K562 (cell line): ENCODE results near the gene GHSR. TPM values are rescaled to one million over a fixed set of nuclear protein-coding genes. Genes with fewer than 3 reads are reported as not detected.

ENCODE experiments used
- ATAC-seq: fragments of 200-7000 bp; cut with Tn5 transposase; 3 replicates; pipeline ENCODE4 v1.9.1; 2020; ENCODE audit warnings: moderate library complexity
- BruUV-seq: library from RNA; stranded (reverse); fragments of 400-500 nt; replicated peaks from 2 replicates; lab custom pipeline; 2021; lab: Mats Ljungman, UMichigan
- CTCF ChIA-PET: fragments of 300-600 bp; formaldehyde crosslinking; extraction: SDS; loops from one replicate; lab custom pipeline; 2021; ENCODE audit warnings: low intra/inter-chr PET ratio; lab: Yijun Ruan, JAX
- POLR2A ChIA-PET: fragments of 300-600, 350-650 bp; sonication (Branson Sonifier 250); formaldehyde crosslinking; extraction: SDS; loops from one replicate; lab custom pipeline; 2021; ENCODE audit warnings: antibody characterized with exemption, inconsistent platforms; lab: Yijun Ruan, JAX
- DNase-seq, 4 experiments: peaks; one replicate each; pipeline versions ENCODE4 v3.0.0 to v3.0.0-alpha.2; 2011 to 2018; ENCODE audit warnings: low spot score in 3 of 4, mixed read lengths in 3 of 4; ENCODE audit errors: extremely low read depth in 1 of 4
- FAIRE-seq: peaks from 2 replicates; lab custom pipeline; 2011; peaks lifted over from hg19 to GRCh38; lab: Jason Lieb, UNC
- H2AFZ ChIP-seq: 2 replicates; pipeline ENCODE4 v1.6.0; 2011; ENCODE audit warnings: low read depth, low read length, control low read depth, inconsistent platforms
- H3K27ac ChIP-seq: fragments of 200-600 bp; 3 replicates; pipeline ENCODE4 v1.8.0; 2011; ENCODE audit warnings: low read depth, mild to moderate bottlenecking, control low read depth, inconsistent platforms, low read length, moderate library complexity, mixed read lengths; ENCODE audit errors: extremely low read depth
- H3K27me3 ChIP-seq, 2 experiments: fragments of 300-600 bp in 1 of 2; 2 replicates in 1 of 2; 3 replicates in 1 of 2; pipeline versions ENCODE4 v1.6.0 to v1.8.0; 2011; ENCODE audit warnings: inconsistent platforms in 2 of 2, low read length in 2 of 2, mild to moderate bottlenecking in 1 of 2, mixed read lengths in 1 of 2, moderate library complexity in 1 of 2; ENCODE audit not compliant: control insufficient read depth in 2 of 2, insufficient read depth in 2 of 2
- H3K36me3 ChIP-seq: fragments of 300-600 bp; 3 replicates; pipeline ENCODE4 v1.8.0; 2011; ENCODE audit warnings: mild to moderate bottlenecking, low read length, inconsistent platforms; ENCODE audit not compliant: control insufficient read depth, insufficient read depth
- H3K4me1 ChIP-seq, 2 experiments: fragments of 200-600 bp in 1 of 2; replicated peaks in 1 of 2; 2 replicates in 1 of 2; 3 replicates in 1 of 2; pipeline versions ENCODE4 v1.5.1 to v1.8.0; 2011; ENCODE audit warnings: inconsistent platforms in 2 of 2, low read length in 2 of 2, mild to moderate bottlenecking in 1 of 2, mixed read lengths in 1 of 2, moderate library complexity in 1 of 2; ENCODE audit not compliant: control insufficient read depth in 2 of 2, insufficient read depth in 2 of 2
- H3K4me2 ChIP-seq: 2 replicates; pipeline ENCODE4 v1.6.1; 2011; ENCODE audit warnings: low read length, control low read depth, inconsistent platforms, mixed read lengths; ENCODE audit not compliant: insufficient read depth
- H3K4me3 ChIP-seq: fragments of 200-600 bp; sonication (generic), shearing (Covaris generic); 2 replicates; pipeline ENCODE4 v1.5.1; 2016; ENCODE audit warnings: control low read depth, inconsistent platforms
- H3K79me2 ChIP-seq: fragments of 200-600 bp; 3 replicates; pipeline ENCODE4 v1.8.0; 2011; ENCODE audit warnings: low read length, inconsistent platforms; ENCODE audit not compliant: control insufficient read depth, insufficient read depth
- H3K9ac ChIP-seq, 2 experiments: 2 replicates each; pipeline versions ENCODE4 v1.6.0 to v1.6.1; 2011; ENCODE audit warnings: low read depth in 2 of 2, low read length in 2 of 2, control low read depth in 1 of 2, inconsistent platforms in 1 of 2, mild to moderate bottlenecking in 1 of 2, mixed read lengths in 1 of 2; ENCODE audit not compliant: insufficient read depth in 1 of 2
- H3K9me1 ChIP-seq: one replicate; pipeline ENCODE4 v1.6.0; 2011; ENCODE audit warnings: inconsistent platforms, mild to moderate bottlenecking, low read length, moderate library complexity; ENCODE audit not compliant: control insufficient read depth, insufficient read depth
- H3K9me3 ChIP-seq: replicated peaks from 2 replicates; pipeline ENCODE4 v1.5.1; 2011; ENCODE audit warnings: low read depth, low read length, inconsistent platforms; ENCODE audit not compliant: control insufficient read depth, insufficient read depth
- H4K20me1 ChIP-seq: replicated peaks from 2 replicates; pipeline ENCODE4 v1.6.1; 2011; ENCODE audit warnings: low read length, inconsistent platforms, mixed read lengths; ENCODE audit not compliant: control insufficient read depth, insufficient read depth
- ASH1L ChIP-seq: fragments of 450-650 bp; IDR thresholded peaks from 2 replicates; pipeline ENCODE4 v1.6.1; 2018; ENCODE audit warnings: borderline replicate concordance, mild to moderate bottlenecking, low read depth; ENCODE audit not compliant: partially characterized antibody
- C11orf30 ChIP-seq: fragments of 450-650 bp; IDR thresholded peaks from 2 replicates; pipeline ENCODE4 v1.6.1; 2016; ENCODE audit warnings: low read depth, mild to moderate bottlenecking
- CGGBP1 ChIP-seq: fragments of 250-450 bp; sonication (Bioruptor Pico); IDR thresholded peaks from 2 replicates; pipeline ENCODE4 v1.9.0; 2021; ENCODE audit warnings: mild to moderate bottlenecking
- DDX20 ChIP-seq: fragments of 450-650 bp; IDR thresholded peaks from 2 replicates; pipeline ENCODE4 v1.6.1; 2016; ENCODE audit warnings: missing genetic modification characterization, low read depth, mild to moderate bottlenecking, missing compliant biosample characterization, moderate library complexity
- ELF4 ChIP-seq: fragments of 450-650 bp; formaldehyde crosslinking; IDR thresholded peaks from 2 replicates; pipeline ENCODE4 v1.4.0; 2022; ENCODE audit warnings: missing genetic modification characterization
- FOXA3 ChIP-seq, 2 experiments: fragments of 450-650 bp in 1 of 2; sonication (generic) in 1 of 2; formaldehyde crosslinking; IDR thresholded peaks in 1 of 2; conservative IDR thresholded peaks in 1 of 2; 2 replicates each; pipeline versions ENCODE4 v1.4.0 to v1.8.0; 2020 to 2022; ENCODE audit warnings: mild to moderate bottlenecking in 2 of 2, missing genetic modification reagents in 1 of 2
- HMGN3 ChIP-seq: IDR thresholded peaks from 2 replicates; pipeline ENCODE4 v1.6.1; 2011; ENCODE audit warnings: borderline replicate concordance, low read depth, mild to moderate bottlenecking, mixed read lengths, low read length; ENCODE audit not compliant: insufficient read length; ENCODE audit errors: extremely low read depth
- PRMT5 ChIP-seq: sonication (generic); formaldehyde crosslinking; IDR thresholded peaks from 2 replicates; pipeline ENCODE4 v1.5.0; 2020; ENCODE audit warnings: missing genetic modification reagents
- PTBP1 ChIP-seq: fragments of 200-400 bp; formaldehyde crosslinking; IDR thresholded peaks from 2 replicates; pipeline ENCODE4 v1.6.1; 2017; ENCODE audit warnings: low read depth, low read length
- PTTG1 ChIP-seq: fragments of 450-650 bp; IDR thresholded peaks from 2 replicates; pipeline ENCODE4 v1.6.1; 2016; ENCODE audit warnings: low read depth, mild to moderate bottlenecking, missing genetic modification characterization, missing compliant biosample characterization
- SETDB1 ChIP-seq: IDR thresholded peaks from one replicate; pipeline ENCODE4 v1.6.1; 2012; ENCODE audit warnings: low read length, control low read depth, inconsistent platforms
- TRIM24 ChIP-seq, 2 experiments: fragments of 450-650 bp; IDR thresholded peaks; 2 replicates each; pipeline ENCODE4 v1.6.1; 2016
- ZFP36 ChIP-seq: fragments of 150-350 bp; IDR thresholded peaks from 2 replicates; pipeline ENCODE4 v1.6.1; 2018; ENCODE audit warnings: low read length, low read depth; ENCODE audit not compliant: partially characterized antibody
- ZNF133 ChIP-seq: fragments of 250-450 bp; sonication (Bioruptor Pico); IDR thresholded peaks from 2 replicates; pipeline ENCODE4 v1.4.0; 2020; ENCODE audit warnings: mild to moderate bottlenecking
- WGBS: fragments of 100-300 bp; shearing (Covaris generic); methylation state at CpG from one replicate; pipeline ENCODE4 v1.1.6; 2016; ENCODE audit warnings: low coverage, mixed read lengths; ENCODE audit not compliant: insufficient coverage; ENCODE audit errors: missing lambda C conversion rate; 5-methylcytosine and 5-hydroxymethylcytosine counted together
- in situ Hi-C: fragments of 300-500 bp; cut with MboI; formaldehyde crosslinking; loops from 4 replicates; pipeline ENCODE4 v1.15.0; 2018; ENCODE audit warnings: inconsistent platforms, mixed read lengths
- intact Hi-C: fragments of 100-400 bp; cut with micrococcal nuclease; formaldehyde crosslinking; loops from 2 replicates; pipeline ENCODE4 v1.14.2; 2022
- polyA plus RNA-seq, 8 experiments: library from polyadenylated mRNA; depleted of rRNA in 4 of 8; stranded (reverse) in 5 of 8; unstranded in 3 of 8; fragments of >200 nt; fragmentation: Nextera tagmentation in 2 of 8; fragmentation: Illumina TruSeq in 1 of 8; extraction: Ambion mirVana in 2 of 8; extraction: Trizol in 1 of 8; gene quantifications; 2 replicates each; pipeline versions ENCODE4 v1.2.1 to v1.2.3, GENCODE V29; 2011 to 2014; ENCODE audit warnings: inconsistent platforms in 1 of 8, missing spikeins in 1 of 8
- total RNA-seq, 7 experiments: library from RNA; depleted of rRNA in 6 of 7; stranded (reverse); fragments of >200 nt in 6 of 7; fragmentation: Illumina TruSeq in 2 of 7; extraction: Trizol in 2 of 7; gene quantifications; 2 replicates each; pipeline versions ENCODE4 v1.2.1 to v1.2.3, GENCODE V29; 2011 to 2021; ENCODE audit warnings: low replicate concordance in 1 of 7

GHSR gene
- total and polyA plus RNA-seq, 9 of the 15 experiments (the other 6 are each of a cell fraction or from before 2014, with no cell fraction given) = not detected

- no peak overlapping the region for H3K9ac ChIP-seq
- peaks cover 20 to 38% of the 10 kb centered on the region in 2 experiments; a peak in 4 of 5 replicates for H3K27me3 ChIP-seq
- no peak for ATAC-seq
- peaks cover 0 to 14% of the 10 kb centered on the region in 2 experiments; a peak in 2 of 5 replicates for H3K4me1 ChIP-seq
- H4K20me1 ChIP-seq = no peaks in the 10 kb centered on the region
- FAIRE-seq = no peak
- TF ChIP-seq ASH1L (no peak), PRMT5 (CRISPR knock-in tag) (no peak), DDX20 (tag) (no peak), HMGN3 (no peak), TRIM24 (IDR thresholded peaks at IDR 0.05) (no peak), PTBP1 (no peak), SETDB1 (no peak), C11orf30 (no peak), PTTG1 (tag) (no peak), ZNF133 (CRISPR knock-in tag) (no peak), ELF4 (CRISPR knock-in tag) (no peak), ZFP36 (no peak), FOXA3 (CRISPR knock-in tag; conservative IDR thresholded peaks at IDR 0.05 in 1 of 2, IDR thresholded peaks at IDR 0.05 in 1 of 2) (no peak), CGGBP1 (CRISPR knock-in tag) (no peak)
- no peak overlapping the region for H3K27ac ChIP-seq
- 2% methylated on average over 3 of the region's 3 CpGs for WGBS
- H3K4me2 ChIP-seq = no peak overlapping the region
- ChIA-PET CTCF (no interaction called here), POLR2A (interaction anchor here (1.6 kb wide), 1 partner anchor 15 kb away, joined by 6 read pairs; no protein-coding TSS in a partner anchor)
- intact Hi-C loops = no loop called here
- no peak for DNase-seq
- no peaks in the 10 kb centered on the region for H3K9me3 ChIP-seq
- in situ Hi-C loops = no loop called here
- no peaks in the 10 kb centered on the region for H3K36me3 ChIP-seq
- H2AFZ ChIP-seq = no peak overlapping the region
- H3K9me1 ChIP-seq = no peaks in the 10 kb centered on the region
- H3K4me3 ChIP-seq = no peak overlapping the region
- H3K79me2 ChIP-seq = no peaks in the 10 kb centered on the region
- no TSS peak for BruUV-seq
These were observed 2.1 kb downstream of the GHSR start for GRCh38 chr3:172446198-172446597.
